OCI-LY3 (cell line): ENCODE data around the gene FSCN2.

Experiments
- EZH2phosphoT487 ChIP-seq: fragments of 200-600 bp; shearing (Covaris generic); IDR thresholded peaks from 2 replicates; pipeline ENCODE4 v1.6.1; 2018; ENCODE audit warnings: antibody characterized with exemption, mixed run types, low read depth
- TF ChIP-seq, protein P1 (sequence below): fragments of 200-600, 300-600 bp; sonication (generic); IDR thresholded peaks from 2 replicates; pipeline ENCODE4 v1.5.1; 2014; ENCODE audit warnings: antibody characterized with exemption, low read length, low read depth

DNA sequence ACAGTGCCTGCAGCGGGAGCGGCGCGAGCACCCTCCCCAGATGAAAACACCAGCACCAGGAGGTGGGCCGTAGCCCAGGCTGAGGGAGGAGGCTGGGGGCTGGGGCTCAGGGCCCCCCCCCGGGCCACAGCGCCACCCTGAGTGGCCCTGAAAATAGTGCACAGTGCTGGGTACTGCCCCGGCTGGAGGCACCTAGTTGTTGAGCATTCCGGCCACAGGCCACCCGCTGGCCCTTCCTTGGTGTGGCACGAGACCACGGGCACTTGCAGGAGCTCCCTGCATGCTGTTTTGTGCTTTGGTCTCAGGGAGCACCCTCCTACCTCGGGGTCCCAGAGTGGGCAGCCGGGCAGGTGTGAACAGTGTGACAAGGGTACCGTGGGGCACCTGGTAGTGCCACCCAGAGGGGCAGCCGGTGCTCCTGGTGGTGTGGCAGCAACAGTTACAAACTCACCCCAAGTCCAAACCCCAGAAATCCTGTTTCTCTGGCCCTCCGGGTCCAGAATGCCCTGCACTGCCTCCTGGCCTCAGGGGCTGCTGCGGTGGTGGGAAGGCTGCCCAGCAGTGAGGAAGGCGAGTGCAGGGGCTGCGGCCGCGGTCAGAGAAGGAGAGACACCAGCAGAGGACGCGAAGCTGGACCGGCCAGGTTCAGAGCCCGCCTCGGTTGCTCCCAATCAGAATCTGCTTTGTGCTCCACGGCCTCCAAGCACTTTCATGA lies 11.9 kb downstream of the FSCN2 start:
- TF ChIP-seq, protein P1, sequence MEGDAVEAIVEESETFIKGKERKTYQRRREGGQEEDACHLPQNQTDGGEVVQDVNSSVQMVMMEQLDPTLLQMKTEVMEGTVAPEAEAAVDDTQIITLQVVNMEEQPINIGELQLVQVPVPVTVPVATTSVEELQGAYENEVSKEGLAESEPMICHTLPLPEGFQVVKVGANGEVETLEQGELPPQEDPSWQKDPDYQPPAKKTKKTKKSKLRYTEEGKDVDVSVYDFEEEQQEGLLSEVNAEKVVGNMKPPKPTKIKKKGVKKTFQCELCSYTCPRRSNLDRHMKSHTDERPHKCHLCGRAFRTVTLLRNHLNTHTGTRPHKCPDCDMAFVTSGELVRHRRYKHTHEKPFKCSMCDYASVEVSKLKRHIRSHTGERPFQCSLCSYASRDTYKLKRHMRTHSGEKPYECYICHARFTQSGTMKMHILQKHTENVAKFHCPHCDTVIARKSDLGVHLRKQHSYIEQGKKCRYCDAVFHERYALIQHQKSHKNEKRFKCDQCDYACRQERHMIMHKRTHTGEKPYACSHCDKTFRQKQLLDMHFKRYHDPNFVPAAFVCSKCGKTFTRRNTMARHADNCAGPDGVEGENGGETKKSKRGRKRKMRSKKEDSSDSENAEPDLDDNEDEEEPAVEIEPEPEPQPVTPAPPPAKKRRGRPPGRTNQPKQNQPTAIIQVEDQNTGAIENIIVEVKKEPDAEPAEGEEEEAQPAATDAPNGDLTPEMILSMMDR = no peak
- no peak for TF ChIP-seq EZH2phosphoT487
